ENCODE data around the gene TNFRSF1B.
"Not testable (repeated sequence)": the region's sequence is repeated elsewhere in the genome, so short reads cannot be mapped to it uniquely, and the experiment has no call there.

TNFRSF1B gene

DNA sequence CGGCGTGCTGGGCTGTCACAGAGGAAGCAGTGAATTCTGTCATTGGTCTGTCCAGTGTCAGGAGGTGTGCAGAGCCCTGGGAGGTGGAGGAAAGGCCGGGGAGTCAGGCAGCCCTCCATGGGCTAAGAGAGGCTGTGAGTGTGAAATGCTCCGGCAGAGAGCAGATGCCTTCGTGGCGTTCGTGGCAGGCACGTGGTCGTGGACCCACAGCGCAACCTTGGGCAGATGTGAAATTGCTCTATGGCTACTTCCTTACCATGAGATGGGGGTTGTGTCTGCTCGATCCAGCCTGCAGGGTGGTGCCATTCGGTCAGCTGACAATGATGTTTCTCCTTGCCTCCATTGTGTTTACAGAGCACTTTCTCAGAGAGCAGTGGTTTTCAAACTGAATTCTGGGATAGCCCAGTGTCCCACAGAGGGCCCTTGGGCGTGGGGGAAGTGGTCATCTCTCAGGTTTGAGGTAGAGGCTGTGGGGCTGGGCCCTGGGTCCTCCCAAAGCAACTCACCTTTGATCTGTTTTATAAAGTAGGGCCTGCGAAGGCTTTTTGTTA, 27.9 kb downstream of the TNFRSF1B start:
- no peak for DNase-seq

DNA sequence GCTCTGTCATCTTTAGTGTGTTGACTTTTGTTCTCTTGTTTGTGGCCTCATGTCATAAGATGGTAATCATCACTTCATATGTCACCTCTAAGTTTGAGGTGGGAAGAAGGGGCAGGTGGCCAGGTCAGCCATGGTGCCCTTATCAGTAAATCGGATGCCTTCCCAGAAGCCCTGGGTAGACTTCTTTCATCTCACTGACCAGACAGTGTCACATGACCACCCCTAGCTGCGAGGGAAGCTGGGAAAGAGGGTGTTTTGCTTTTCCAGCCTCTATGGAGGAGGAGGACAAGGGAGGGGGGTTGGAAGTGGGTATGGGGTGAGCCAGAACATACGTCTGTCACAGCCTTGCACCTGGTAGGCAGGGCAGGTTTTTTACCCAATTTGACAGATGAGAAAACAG, 28.6 kb downstream of the TNFRSF1B start:
- DNase-seq = no peak

DNA sequence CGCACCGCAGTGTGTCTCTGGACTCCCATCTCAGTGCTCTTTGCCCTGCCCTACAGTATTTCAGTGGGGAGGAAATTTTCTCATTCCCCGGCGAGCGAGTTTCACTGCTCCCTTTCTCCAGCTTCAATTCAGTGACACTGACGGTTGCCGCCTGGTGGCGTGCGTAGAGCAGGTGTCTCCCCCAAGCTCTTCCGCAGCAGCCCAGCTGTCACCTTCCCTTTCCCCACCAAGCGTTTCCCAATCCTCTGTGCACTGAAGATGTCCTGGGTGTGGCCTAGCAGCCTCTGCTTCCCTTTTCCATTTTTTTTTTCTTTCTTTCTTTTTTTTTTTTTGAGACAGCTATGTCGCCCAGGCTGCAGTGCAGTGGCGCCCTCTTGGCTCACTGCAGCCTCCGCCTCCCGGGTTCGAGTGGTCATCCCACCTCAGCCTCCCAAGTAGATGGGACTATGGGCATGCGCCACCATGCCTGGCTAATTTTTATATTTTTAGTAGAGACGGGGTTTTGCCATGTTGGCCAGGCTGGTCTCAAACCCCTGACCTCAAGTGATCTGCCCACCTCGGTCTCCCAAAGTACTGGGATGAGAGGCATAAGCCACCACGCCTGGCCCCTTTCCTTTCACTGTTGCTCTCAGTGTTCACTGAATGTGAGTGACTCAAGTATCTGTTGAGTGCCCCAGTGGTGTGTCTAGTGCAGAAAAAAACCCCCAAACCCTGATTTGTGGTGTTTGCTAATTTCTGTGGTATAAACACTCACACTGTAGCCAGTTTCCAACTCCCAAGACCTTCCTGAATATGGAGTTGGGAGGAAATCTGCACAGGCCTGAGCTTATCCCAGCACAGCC, 30.1 kb downstream of the TNFRSF1B start:
- no peak for DNase-seq

DNA sequence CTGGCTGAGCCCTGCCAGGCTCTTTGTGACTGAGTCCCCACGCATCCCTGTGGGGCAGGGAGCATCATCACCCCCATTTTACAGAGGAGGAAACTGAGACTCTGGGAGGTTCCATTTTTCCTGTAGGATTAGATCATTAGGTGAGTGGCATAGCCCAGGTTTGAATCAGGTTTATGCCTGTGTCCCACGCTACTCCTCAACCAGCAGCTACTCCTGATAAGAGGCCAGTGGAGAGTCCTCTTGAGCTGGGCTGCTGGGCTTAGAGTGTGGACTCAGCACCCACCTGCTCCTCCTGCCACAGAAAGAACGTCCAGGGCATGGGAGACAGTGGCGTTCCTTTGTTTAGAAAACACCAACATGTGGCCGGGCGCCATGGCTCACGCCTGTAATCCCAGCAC, 30.7 kb downstream of the TNFRSF1B start:
- no peak for DNase-seq

DNA sequence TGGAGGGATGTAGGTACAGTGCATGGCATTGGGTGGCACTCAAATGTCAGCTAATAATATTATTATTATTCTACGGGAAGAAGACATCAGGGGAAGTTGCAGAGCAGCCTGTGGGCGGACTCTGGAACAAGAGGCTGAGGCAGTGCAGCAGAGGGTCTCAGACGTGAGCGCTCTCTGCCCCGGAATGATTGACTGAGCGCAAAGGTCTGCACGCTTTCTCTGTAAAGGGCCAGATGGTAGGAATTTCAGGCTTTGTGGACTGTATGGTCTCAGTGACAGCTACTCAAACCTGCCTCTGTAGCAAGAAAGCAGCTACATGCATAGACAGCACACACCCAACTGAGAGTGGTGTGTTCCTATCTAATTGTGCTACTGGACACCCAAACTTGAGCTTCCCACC, 33.4 kb downstream of the TNFRSF1B start:
- DNase-seq = no peak

DNA sequence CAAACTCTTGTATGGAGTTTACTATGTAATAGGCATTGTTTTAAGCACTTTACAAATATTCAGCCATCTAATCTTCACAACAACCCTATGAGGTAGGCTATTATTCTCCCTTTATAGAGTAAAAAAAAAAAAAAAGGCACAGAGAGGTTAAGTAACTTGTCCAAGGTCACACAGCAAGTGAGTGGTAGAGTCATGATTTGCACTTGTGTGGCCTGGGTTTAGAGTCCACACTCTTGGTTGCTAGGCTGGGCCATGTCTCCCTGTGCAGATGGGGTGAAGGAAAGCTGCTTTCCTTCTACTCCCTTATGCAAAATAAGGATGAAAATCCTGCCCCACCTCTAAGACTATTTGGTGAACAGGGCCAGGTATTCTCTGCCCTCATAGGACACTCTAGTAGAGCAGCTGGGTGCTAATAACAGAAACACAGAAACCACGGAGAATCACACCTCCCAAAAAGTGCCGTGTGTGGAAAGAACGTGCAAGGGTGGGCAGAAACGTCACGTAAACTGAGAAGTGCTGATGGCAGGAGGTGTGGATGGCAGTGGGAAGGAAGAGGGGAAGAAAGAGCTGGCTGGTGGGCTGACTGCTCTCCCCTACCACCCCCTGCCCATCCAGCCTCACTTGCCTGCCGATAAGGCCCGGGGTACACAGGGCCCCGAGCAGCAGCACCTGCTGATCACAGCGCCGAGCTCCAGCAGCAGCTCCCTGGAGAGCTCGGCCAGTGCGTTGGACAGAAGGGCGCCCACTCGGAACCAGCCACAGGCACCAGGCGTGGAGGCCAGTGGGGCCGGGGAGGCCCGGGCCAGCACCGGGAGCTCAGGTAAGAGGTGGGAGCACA, 34.8 kb downstream of the TNFRSF1B start:
- DNase-seq = no peak

DNA sequence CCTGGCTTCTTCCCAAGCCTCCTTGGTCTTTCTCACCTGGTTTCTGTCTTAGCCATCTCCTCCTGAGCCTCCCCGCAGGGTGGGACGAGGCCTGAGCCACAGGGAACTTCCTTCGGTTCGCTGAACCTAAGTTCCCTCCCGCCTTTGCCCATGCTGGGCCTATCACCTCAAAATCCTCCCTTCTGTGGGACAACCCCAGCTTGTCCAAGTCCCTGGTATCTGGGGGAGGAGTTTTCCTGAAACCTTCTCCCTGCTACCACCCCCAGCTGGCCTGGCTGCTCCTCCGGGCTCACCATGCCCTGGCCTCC, 35.4 kb downstream of the TNFRSF1B start:
- DNase-seq = no peak

DNA sequence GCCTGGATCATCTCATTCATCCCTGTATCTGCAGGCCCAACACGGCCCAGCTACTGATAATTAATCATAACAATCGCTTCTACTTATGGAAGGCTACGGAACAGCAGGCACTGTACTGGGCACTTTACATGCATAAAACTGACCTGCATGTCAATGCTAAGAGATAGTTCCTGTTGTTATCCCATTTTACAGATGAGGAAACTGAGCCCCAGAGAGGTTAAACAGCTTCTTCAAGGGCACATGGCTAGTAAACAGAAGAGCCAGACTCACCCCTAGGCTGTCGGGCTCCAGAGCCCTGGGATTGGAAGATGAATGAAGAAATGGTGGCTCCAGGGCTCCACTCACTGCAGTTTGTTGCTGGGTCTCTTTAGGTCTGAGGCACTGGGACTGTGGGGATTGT, 35.8 kb downstream of the TNFRSF1B start:
- DNase-seq = no peak

DNA sequence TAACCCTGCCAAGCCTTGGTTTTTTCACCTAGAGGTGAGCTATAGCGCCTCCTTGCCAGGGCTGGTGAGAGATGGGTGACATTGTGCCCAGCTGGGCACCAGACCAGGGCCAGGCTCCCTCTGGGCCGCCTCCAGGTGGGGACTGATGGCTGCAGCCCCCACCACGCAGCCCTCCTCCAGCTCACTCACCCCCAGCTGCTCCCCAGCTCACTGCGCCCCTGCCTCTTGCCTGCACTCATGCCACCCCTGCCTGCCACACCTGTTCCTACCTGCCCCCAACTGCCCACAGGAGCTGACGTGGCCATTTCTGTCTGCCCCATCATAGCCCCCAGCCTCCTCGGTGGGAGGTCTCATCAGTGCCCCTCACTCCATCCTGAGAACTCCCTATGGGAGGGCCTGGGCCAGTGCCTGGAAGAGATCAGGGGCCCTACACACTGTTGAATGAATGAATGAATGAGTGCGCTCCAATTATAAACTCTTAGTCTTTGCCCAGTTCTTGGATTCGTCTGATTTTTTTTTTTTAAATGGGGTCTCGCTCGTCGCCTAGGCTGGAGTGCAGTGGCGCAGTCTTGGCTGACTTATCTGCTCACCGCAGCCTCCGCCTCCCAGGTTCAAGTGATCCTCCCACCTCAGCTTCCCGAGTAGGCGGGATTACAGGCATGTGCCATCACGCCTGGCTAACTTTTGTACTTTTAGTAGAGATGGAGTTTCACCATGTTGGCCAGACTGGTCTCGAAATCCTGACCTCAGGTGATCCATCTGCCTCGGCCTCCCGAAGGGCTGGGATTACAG, 36.6 kb downstream of the TNFRSF1B start:
- DNase-seq = no peak

DNA sequence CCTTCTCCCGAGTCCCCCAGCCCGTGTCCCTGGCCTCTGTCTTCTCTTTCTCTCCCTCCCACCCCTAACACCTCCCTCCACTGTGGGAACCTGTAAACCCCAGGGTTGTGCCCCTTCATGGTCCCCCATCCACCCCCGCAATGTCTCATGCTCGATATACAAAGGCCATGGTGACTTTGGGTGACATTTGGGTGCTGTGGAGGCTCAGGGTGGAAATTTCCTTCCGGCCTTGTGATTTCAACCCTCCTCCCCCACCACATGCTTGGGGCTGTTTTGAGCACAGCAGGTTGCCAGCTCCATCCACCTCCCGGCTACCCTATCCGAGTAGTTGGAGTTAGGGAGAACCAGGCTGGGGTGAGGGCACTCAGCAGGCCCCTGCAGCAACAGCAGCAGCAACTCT, 37.3 kb downstream of the TNFRSF1B start:
- DNase-seq = peak; percentile 28

DNA sequence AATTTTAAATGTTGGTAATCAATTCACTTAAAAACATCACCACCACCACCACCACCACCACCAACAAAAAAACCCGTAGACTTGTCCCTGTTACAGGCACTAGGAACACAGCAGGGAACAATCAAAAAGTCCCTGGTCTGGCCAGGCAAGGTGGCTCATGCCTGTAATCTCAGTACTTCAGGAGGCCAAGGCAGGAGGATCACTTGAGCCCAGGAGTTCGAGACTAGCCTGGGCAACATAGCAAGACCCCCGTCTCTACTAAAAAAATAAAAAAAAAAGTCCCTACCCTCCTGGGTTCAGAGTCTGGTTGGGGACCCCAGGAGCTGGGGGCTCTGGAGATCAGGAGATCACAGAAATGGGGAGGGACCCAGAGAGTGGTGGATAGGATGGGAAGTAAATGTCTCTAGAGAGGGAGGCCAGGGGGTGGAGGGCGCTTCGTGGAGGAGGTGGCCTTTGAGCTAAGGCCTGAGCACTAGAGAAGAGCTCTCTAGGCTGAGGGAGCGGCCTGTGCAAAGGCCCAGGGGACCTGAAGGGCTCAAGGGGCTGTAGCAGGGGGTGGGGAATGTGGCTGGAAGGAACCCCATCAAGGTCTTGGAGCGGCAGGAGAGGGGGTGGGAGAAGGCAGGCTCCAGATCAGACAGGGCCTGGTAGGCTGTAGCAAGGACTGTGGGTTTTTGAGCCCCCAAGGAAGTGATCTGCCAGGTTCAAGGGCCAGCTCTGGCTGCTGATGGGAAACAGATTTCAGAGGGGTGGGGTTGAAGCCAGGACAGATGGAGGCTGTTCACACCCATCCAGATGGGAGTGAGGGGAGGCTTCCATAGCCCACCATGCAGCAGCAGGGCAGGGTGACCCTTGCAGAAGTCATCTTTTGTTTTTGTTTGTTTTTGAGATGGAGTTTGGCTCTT, 38.2 kb downstream of the TNFRSF1B start:
- no peak for DNase-seq

DNA sequence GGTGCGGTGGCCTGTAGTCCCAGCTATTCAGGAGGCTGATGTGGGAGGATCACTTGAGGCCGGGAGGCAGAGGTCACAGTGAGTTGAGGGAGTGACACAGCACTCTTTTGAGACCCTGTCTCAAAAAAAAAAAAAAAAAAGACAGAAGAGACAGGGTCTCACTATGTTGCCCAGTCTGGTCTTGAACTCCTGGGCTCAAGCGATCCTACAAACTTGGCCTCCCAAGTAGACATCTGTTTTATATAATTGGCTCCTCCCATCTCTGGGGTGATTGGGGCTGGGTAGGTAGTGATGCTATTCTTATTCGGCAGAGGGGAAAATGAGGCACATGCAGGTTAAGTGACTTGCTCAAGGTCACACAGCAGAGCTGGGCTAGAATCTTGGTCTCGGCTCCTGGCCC, 39.4 kb downstream of the TNFRSF1B start:
- DNase-seq = no peak

DNA sequence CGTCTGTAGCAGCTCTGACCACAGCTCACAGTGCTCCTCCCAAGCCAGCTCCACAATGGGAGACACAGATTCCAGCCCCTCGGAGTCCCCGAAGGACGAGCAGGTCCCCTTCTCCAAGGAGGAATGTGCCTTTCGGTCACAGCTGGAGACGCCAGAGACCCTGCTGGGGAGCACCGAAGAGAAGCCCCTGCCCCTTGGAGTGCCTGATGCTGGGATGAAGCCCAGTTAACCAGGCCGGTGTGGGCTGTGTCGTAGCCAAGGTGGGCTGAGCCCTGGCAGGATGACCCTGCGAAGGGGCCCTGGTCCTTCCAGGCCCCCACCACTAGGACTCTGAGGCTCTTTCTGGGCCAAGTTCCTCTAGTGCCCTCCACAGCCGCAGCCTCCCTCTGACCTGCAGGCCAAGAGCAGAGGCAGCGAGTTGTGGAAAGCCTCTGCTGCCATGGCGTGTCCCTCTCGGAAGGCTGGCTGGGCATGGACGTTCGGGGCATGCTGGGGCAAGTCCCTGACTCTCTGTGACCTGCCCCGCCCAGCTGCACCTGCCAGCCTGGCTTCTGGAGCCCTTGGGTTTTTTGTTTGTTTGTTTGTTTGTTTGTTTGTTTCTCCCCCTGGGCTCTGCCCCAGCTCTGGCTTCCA, 40.1 kb downstream of the TNFRSF1B start:
- DNase-seq = no peak

DNA sequence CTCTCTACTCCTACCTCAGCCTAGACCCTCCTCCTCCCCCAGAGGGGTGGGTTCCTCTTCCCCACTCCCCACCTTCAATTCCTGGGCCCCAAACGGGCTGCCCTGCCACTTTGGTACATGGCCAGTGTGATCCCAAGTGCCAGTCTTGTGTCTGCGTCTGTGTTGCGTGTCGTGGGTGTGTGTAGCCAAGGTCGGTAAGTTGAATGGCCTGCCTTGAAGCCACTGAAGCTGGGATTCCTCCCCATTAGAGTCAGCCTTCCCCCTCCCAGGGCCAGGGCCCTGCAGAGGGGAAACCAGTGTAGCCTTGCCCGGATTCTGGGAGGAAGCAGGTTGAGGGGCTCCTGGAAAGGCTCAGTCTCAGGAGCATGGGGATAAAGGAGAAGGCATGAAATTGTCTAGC, 41.5 kb downstream of the TNFRSF1B start:
- no peak for DNase-seq

DNA sequence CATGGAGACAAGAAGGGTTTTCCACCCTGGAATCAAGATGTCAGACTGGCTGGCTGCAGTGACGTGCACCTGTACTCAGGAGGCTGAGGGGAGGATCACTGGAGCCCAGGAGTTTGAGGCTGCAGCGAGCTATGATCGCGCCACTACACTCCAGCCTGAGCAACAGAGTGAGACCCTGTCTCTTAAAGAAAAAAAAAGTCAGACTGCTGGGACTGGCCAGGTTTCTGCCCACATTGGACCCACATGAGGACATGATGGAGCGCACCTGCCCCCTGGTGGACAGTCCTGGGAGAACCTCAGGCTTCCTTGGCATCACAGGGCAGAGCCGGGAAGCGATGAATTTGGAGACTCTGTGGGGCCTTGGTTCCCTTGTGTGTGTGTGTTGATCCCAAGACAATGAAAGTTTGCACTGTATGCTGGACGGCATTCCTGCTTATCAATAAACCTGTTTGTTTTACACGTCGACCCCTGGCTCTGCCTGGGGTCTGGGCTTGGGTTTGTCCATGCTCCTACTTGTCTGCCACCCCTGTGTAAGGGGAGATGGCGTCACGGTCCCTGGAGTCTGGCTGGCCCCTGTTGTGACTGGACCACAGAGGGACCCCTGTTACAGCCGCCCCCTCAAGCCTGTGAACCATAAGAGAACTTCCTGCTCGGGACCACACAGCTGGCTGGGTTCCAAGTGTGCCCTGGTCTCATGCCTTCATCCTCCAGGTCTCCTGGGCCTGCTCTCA, 42.1 kb downstream of the TNFRSF1B start:
- DNase-seq = peak; percentile 88

DNA sequence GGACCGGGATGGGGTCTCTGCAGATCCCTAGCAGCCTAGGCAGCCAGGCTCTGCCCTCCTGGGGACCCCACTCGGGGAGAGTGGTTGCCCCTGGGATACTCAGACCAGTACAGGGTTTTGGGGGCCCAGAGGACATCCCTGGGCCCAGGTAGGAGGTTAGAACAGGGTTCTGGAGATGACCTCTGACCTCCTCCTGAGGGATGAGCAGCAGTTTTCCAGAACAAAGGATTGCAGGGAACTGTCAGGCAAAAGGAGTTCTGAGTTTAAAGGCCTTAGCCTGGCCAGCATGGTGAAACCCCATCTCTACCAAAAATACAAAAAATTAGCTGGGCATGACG, 42.7 kb downstream of the TNFRSF1B start:
- DNase-seq = no peak

DNA sequence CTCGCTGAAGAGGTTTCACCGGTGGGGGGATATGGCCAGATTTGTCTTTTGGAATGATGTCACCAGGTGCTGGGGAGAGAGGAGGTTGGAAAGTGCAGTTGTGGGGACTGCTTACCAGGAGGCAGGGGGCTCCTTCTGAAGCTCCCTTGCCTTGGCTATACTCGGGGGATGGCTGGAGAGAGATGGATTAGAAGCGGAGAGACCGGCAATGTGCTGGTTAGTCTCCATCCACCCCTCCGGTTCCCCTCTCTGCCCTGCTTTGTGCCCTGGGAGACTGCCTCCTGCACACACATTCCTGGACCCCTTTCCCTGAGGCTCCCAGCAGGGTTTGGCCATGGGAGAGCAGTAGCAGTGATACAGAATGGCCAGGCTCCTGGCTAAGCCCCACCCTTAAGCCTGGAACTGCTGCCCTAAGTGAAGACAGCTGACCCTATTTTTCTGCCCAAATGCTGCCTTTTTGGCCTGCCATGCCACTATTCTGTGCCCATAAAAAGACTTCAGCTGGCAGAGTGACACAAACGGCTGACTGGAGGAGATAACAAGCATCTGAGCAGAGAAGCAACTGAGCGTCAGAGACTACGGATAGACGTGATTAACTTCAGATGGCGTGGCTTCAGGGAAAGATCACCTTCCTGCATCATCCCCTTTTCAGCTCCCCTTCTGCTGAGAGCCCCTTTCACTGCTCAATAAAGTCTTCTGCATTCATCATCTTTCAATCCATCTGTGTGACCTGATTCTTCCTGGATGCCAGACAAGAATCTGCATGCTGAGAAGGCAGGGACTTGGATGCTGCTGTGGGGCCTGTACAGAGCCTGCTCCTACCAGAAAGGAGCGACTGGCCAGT, 48.5 kb downstream of the TNFRSF1B start:
- DNase-seq = no peak

DNA sequence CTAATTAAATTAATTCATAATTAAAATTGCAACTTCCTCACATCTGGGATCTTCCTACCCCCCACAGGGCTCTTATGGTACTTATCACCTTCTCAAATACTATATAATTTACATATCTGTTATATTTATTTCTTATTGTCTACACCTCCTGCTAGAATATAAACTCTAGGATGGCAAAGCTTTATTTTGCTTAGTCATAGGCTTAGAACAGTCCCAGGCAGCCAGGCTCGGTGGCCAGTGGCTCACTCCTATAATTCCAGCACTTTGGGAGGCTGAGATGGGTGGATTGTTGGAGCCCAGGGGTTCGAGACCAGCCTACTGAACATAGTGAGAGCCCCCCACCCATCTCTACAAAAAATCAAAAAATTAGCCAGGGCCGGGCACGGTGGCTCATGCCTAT, 53.0 kb downstream of the TNFRSF1B start:
- DNase-seq = no peak

DNA sequence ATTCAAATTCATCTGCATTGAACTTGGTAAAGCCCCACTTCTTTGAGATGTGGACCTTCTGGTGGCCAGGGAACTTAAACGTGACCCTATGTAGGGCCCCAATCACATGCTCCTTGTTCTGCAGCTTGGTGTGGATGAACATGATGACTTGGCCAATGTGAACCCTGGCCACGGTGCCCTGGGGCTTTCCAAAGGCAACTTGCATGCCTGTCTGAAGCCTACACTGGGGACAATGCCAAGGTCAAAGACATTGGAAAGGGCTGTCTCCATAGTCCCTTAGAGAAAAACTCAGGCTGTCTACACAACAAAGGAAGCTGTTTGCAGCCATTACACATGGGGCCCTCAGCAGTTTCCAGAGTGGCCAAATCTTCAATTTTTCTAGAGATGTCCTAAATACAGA, 54.1 kb downstream of the TNFRSF1B start:
- DNase-seq = no peak

DNA sequence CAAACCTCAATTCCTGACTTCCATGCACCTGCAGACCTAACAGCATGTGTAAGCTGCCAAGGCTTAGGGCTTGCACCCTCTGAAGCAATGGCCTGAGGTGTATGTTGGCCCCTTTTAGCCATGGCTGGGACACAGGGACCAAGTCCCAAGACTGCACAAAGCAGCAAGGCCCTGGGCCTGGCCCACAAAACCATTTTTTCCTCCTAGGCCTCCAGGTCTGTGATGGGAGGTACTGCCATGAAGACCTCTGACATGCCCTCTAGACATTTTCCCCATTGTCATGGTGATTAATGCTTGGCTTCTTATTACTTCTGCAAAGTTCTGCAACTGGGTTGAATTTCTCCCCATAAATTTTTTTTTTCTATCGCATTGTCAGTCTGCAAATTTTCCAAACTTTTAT, 55.9 kb downstream of the TNFRSF1B start:
- DNase-seq = not testable (repeated sequence)
